ENCODE data around the gene ZDHHC16.
A peak's percentile ranks its signal among the peaks of the same experiment; 100 is the strongest.
"Not testable (repeated sequence)": the region's sequence is repeated elsewhere in the genome, so short reads cannot be mapped to it uniquely, and the experiment has no call there.

The ZDHHC16 gene

DNA sequence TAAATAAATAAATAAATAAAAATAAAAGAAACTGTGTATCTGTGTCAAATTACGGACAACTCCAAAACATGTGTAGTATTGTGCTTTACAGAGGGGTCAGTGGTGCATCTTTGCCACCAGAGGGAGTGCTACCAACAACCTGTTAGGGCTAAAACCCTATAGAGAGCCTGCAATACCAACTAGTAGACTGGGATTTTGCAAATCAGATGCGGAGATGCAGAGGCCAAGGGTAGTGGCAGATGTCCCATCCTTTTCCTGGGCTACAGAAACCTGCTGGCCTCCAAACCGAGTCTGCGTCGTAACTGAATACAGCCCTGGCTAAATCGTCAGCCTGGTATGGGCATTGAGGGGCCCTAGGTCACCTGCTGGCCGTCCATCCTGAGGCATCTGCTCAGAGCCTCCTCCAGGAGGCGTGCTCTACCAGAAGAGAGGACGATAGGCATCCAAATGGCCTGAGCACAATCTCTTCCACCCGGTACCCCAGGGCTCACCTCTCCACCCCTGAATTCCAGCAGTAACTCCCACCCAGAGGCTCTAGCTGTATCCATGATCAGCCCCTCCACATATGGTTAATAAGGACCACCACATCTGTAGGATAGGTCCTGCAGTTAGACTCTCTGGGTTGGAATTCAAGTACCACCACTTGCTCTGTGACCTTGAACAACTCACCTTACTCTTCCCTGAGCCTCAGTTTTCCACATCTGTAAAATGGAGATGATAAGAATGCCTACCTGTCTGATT is 38.6 kb upstream of the ZDHHC16 start:
- TF ChIP-seq, protein P1, sequence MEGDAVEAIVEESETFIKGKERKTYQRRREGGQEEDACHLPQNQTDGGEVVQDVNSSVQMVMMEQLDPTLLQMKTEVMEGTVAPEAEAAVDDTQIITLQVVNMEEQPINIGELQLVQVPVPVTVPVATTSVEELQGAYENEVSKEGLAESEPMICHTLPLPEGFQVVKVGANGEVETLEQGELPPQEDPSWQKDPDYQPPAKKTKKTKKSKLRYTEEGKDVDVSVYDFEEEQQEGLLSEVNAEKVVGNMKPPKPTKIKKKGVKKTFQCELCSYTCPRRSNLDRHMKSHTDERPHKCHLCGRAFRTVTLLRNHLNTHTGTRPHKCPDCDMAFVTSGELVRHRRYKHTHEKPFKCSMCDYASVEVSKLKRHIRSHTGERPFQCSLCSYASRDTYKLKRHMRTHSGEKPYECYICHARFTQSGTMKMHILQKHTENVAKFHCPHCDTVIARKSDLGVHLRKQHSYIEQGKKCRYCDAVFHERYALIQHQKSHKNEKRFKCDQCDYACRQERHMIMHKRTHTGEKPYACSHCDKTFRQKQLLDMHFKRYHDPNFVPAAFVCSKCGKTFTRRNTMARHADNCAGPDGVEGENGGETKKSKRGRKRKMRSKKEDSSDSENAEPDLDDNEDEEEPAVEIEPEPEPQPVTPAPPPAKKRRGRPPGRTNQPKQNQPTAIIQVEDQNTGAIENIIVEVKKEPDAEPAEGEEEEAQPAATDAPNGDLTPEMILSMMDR (conservative IDR thresholded peaks at IDR 0.05; ENCODE audit: low read depth, low read length): peak; percentile 70
- H3K4me3 ChIP-seq (ENCODE audit: low read depth, low read length): peak overlapping the region; percentile 29
- DNase-seq (ENCODE audit: low read depth): peak; percentile 89

DNA sequence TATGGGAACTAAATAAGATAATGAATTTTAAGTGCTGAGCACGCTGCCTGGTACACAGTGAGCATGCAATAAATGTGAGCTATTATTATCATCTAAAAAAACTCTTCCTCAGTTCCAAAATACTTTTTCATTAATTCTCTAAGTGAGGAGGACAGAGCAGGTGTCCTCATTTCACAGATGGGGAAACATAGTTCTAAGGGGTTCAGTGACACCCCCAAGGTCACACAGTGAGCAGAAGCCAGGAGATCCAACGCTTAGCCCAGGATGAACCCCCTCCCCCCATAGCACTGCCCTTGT is 38.1 kb upstream of the ZDHHC16 start:
- H3K4me3 ChIP-seq (ENCODE audit: low read depth, low read length): no peak overlapping the region
- no peak for DNase-seq (ENCODE audit: low read depth)

DNA sequence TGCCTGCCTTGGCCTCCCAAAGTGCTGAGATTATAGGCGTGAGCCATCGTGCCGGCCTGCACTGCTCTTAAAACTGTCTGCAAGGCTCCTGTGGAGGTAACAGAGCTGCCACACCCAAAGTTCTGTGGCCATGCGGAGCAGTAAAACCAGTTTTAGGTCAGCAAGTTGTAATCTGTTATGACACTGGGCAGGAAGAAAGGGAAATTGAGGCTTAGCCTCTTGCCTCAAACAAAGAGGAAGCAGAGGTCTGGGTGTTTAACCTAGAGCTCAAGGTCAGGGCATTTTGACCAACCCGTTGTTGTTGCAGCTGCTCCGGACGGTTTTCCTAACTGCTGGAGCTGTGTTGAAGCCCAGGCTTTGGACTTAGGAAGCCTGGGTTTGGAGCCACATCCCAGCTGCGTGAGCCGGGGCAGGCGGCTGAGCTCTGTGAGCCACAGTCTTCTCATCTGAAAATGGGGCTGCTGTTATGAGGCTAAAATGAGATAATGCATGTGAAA is 37.4 kb upstream of the ZDHHC16 start:
- no peak overlapping the region for H3K4me3 ChIP-seq (ENCODE audit: low read depth, low read length)
- DNase-seq (ENCODE audit: low read depth): no peak

More for the DNA sequence above, 38.1 kb upstream of the ZDHHC16 start:
- TF ChIP-seq, protein P1 (conservative IDR thresholded peaks at IDR 0.05; ENCODE audit: low read depth, low read length): no peak

DNA sequence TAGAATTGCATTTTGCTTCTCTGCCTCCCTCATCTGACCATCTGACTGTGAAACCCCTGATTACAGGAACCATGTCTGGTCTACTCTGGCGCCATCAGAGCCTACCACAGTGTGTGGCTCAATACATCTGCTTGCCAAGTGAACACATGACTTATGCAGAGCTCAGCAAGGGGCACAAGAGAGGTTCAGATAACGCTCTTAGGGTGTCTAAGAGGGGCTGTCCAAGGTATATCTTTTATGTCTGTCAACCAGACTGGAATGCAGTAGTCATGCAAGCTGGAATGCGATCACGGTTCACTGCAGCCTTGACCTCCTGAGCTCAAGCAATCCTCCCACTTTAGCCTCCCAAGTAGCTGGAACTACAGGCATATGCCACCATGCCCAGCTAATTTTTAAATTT is 34.6 kb upstream of the ZDHHC16 start:
- no peak overlapping the region for H3K4me3 ChIP-seq (ENCODE audit: low read depth, low read length)
- TF ChIP-seq, protein P1 (conservative IDR thresholded peaks at IDR 0.05; ENCODE audit: low read depth, low read length): no peak
- peak; percentile 72 for DNase-seq (ENCODE audit: low read depth)

More for the DNA sequence above, 37.4 kb upstream of the ZDHHC16 start:
- TF ChIP-seq, protein P1 (conservative IDR thresholded peaks at IDR 0.05; ENCODE audit: low read depth, low read length): no peak

DNA sequence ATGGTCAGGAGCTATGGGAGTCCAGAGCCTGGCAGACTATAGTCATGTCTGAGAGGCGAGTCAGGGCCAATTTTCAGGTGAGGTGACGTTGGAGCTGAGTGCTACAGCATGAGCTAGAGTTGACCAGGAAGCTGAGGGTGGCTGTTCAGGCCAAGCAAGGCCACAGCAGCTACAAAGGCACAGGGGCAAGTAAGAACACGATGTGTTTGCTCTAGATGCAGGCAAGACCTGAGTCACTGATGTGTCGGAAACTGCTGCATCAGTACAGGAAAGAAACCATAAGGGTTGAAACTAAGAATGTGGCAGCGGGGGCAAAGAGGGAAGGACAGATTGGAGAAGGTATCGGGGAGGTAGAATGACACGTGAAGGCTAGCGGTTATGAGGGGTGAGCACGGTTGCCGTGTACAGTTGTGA is 33.1 kb upstream of the ZDHHC16 start:
- TF ChIP-seq, protein P1 (conservative IDR thresholded peaks at IDR 0.05; ENCODE audit: low read depth, low read length): no peak
- peak; percentile 43 for DNase-seq (ENCODE audit: low read depth)
- no peak overlapping the region for H3K4me3 ChIP-seq (ENCODE audit: low read depth, low read length)

DNA sequence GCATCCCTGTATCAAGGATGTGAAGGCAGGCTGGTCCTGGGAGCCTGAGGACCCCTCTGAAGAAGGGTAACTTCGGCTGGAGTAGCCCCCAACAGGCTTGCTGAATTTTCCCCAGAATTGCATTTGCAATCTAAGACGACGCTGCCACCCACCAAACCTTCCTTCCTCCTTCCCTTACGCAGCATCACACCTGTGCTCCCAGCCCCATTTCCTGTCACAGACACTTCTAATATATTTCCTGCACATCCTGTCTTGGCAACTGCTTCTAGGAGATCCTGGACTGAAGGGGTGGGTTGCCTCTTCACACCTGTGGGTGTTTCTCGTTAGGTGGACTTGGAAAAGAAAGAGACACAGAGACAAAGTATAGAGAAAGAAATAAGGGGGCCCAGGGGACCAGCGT is 29.4 kb upstream of the ZDHHC16 start:
- TF ChIP-seq, protein P1 (conservative IDR thresholded peaks at IDR 0.05; ENCODE audit: low read depth, low read length): no peak
- no peak overlapping the region for H3K4me3 ChIP-seq (ENCODE audit: low read depth, low read length)
- DNase-seq (ENCODE audit: low read depth): no peak

DNA sequence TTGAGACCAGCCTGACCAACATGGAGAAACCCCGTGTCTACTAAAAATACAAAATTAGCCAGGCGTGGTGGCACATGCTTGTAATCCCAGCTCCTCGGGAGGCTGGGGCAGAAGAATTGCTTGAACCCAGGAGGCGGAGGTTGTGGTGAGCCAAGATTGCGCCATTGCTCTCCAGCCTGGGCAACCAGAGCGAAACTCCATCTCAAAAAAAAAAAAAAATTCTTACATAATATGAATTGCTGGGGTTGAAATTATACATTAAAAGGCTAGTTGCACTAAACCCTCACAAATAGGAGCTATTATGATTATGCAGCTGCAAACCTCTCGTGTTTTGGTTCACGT is 22.2 kb upstream of the ZDHHC16 start:
- not testable (repeated sequence) for H3K4me3 ChIP-seq (ENCODE audit: low read depth, low read length); DNase-seq (ENCODE audit: low read depth)

Data from choroid plexus epithelial cell (primary cell).